Middle frontal gyrus (tissue), 1 donor: Measurements from ENCODE around the gene KAZN.

ENCODE experiments used
- DNase-seq: peaks from one replicate; pipeline ENCODE4 v3.0.0-alpha.2; 2015; ENCODE audit warnings: low spot score; ENCODE audit errors: extremely low spot score

KAZN gene

DNA sequence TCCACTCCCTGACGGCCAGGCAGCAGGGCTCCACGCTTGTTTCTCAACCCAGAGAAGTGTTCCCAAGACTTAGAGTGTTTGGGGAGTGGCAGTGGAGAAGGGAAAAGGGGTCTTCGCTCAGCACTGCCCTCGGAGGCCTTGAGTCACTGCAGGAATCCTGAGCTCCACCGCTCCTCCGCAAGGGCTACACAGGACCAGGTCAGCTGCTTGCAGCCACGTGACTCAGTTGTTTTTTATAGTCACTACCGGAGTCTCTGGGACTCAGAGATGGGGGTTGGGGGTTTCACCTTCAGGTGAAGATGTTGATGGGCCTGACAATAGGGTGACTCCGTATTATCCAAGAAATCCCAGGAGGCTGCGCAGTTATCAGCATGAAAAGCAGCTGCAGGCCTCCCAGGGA is 478.9 kb downstream of the KAZN start:
- no peak for DNase-seq

DNA sequence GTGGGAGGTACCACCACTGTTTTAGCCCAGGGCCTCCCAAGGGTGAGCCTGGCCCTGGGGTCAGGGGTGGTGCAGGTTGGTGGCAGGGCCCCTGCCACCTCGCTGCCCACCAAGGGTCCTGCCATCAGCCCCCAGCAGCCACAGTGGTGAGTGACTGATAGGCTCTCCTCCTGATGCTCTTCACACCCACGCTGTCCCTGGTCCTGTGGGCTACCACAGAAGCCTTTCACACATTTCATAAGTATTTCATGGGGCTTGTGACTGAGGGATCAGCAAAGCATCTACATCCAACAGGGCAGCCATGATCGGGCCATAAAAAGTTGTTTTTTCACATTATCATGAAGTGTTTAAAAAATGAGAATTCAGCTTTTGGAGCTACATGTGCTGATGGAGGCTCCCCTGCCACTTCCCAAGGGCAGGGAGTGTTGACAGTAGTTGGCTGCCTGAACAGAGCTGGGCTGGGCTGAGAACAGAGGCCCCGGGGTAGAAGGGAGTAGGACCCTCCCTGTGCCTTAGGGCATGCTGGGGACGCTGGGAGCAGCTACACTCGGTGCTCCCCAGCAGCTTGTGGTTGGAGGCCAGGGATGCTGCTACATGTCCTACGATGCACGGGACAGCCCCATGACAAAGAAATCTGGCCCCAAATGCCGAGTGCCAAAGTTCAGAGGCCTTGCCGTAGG is 482.0 kb downstream of the KAZN start:
- no peak for DNase-seq

DNA sequence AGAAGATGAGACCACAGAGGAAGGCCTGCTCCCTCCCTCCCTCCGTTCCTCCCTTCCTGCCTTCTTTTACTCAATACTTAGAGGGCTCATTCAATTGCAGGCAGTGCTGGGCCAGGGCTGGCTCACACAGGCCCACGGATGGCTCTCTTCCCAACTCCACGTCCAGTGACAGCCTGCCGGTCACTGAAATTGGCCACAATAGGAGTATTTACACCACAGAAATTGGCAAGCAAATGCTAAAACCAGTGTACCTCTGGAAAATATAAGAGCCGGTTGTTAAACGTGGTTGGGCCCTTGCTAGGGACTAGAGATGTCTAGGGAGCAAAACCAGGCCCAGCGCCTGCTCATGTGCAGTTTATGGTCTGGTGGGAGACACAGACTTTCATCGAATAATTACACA is 482.6 kb downstream of the KAZN start:
- DNase-seq = no peak

DNA sequence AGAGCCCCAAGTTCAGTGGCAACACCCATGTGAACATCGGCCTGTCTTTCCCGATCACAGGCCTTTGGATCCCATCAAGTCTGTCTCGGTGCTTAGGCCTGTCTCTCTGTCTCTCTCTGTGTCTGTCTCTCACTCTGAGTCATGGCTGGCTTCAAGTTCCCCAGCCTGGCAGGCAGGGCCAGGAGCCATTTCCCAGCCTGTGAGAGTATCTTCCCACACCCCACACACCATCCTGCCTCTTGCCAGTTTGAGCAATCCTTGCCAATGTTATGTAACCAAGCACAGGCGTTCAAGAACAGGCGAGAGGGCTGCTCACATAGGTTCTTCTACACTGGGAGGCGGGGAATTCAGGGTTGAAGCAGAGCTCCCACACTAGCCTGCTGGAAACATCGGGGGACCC is 485.1 kb downstream of the KAZN start:
- no peak for DNase-seq

DNA sequence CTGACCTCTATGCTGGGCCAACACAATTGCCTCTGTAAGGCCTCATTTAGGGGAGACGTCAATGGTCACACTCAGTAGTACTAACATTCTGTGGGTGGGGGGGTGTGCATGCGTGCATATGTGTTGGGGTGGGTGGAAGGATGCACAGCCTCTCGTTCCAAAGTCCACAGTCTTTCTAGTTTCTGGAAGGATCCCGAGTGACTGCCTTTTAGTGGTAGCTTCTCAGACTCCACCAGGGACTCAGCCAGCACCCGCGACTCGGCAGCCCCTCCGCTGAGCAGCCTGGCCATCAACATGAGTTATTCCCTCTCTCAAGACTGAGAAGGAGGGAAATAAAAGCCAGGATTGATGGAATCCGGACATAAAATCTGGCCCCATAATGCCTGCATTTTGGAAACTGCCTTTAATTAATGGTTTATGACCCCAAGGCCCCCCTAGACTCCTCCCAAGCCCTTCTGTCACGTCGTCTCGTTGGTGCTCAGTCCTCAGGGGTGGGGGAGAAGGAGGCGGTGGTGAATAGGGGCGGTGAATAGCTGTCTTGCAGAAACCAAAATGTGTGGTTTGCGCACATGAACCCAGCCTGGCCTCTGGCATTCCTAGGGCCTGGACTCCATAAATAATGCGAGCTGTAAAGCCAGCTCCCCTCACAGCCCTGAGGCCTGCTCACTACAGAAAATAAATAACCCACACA is 489.9 kb downstream of the KAZN start:
- no peak for DNase-seq

DNA sequence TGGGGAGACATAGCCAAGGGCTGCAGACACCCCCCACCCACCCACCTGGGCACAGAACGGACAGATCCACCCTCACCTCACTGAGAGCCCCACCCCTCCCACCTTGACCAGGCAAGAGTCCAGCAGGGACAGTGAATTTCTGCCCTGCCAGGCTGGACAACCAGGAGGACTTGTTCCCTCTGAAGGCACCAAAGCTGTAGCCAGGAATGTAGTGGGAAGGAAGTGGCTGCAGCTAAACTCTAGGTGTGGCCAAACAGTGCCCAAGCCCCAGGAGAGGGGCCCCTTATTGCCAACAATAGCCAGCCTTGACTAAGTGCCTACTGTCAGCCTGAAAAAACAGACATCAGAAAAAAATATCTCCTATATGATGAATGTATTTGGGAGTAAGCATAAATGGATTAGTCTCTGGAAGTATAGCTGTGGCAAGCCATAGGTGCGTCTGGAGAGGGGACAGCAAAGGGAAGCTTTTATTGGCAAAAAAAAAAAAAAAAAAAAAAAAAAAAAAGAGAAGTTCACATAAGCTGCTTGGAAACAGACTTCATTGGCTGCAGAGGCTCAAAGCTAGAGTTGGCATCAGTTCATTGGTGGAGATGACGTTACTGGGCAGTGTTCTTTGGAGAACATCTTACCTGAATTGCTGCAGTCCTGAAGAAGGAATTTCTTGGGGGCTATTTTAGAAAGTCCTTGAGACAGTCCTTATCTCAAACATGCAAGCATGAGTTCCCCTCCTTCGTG is 490.9 kb downstream of the KAZN start:
- no peak for DNase-seq

DNA sequence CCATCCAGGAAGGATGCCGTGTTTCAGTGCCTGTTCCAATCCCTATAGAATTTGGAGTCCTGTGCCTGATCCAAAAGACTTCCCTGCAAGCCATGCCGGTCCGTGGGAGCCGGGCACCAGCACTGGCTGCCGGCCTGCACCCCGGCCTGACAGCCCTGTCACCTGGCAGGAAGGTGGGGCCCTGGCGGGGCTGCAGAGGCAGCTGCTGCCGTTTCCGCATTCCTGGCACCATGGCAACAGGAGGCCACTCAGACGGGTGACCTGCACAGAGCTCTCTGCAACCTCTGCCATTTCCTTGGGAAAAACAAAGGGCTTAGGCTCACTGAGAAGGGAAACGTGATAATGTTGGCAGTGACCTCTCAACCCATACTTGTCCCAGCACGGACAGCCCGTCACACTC is 491.9 kb downstream of the KAZN start:
- no peak for DNase-seq

DNA sequence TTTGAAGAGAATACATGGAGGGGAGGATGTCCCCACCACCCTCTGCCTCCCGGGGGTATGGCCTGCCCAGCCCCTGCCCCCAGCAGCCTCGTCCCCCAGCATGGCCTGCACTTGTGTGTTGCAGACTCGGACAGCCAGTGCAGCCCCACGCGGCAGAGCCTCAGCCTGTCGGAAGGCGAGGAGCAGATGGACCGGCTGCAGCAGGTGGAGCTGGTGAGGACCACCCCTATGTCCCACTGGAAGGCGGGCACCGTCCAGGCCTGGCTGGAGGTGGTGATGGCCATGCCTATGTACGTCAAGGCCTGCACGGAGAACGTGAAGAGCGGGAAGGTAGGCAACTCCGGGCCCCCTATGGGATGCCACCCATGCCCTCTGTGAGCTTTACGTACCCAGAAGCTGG is 495.6 kb downstream of the KAZN start:
- DNase-seq = no peak

DNA sequence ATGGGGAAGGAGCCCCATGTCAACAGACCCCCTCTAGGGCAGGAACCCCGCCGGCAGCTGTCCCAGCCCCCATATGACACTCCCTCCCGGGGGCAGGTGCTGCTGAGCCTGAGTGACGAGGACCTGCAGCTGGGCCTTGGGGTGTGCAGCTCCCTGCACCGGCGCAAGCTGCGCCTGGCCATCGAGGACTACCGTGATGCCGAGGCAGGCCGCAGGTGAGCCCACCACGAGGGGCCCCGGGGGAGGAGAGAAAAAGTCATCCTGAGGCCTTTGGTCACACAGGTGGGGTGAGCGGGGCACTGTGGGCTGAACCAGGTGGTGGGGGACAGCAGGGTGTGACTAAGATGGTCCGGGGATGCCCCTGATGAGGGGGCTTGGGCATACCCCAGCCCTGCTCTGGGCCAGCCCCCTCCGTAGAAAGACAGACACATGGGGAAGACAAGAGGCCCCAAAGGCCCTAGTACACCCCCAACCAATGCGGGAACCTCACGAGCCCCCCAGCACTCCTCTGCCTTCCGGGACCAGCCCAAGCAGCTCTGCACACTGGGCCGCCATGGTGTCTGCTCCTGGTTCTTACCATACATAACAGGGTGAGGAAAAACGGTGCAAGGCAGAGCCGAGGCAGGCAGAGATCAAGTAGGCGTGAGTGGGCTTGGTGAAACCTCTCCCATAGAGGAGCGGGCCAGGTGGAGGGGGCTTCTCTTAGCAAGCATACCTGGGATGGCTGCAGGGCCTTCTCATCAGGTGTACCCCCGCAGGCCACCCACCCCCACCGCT is 496.4 kb downstream of the KAZN start:
- DNase-seq = no peak

DNA sequence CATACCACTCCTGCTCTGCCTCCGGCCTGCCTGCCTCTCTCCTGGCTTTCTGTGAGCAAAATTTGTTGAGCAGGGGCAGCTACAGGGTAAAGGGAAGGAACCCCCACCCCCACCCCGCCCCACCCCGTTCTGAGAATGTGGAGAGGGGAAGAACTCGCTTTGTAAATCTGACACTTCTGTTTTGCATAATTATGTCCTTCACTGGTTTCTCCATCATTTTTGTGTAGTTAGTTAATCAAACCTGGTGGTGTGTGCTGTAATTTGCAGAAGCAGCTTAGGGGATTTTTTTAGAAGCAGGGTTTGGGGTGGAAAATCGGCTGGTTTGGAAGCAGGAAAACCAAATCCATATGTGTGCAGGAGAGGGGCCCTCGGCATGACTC is 497.0 kb downstream of the KAZN start:
- DNase-seq = no peak

DNA sequence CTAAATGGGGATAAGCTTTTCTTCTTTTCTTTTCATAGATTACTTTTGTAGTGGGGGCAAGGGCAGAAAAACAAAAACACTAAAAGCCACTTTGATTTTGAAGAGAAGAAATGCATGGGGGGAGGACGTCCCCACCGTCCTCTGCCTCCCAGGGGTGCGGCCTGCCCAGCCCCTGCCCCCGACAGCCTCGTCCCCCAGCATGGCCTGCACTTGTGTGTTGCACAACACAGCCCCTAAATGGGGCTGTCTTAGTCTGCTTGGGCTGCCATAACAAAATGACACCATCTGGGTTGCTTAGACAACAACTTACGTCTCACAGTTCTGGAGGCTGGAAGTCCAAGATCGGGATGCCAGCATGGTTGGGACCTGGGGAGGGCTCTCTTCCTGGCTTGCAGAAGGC is 497.8 kb downstream of the KAZN start:
- DNase-seq = no peak

DNA sequence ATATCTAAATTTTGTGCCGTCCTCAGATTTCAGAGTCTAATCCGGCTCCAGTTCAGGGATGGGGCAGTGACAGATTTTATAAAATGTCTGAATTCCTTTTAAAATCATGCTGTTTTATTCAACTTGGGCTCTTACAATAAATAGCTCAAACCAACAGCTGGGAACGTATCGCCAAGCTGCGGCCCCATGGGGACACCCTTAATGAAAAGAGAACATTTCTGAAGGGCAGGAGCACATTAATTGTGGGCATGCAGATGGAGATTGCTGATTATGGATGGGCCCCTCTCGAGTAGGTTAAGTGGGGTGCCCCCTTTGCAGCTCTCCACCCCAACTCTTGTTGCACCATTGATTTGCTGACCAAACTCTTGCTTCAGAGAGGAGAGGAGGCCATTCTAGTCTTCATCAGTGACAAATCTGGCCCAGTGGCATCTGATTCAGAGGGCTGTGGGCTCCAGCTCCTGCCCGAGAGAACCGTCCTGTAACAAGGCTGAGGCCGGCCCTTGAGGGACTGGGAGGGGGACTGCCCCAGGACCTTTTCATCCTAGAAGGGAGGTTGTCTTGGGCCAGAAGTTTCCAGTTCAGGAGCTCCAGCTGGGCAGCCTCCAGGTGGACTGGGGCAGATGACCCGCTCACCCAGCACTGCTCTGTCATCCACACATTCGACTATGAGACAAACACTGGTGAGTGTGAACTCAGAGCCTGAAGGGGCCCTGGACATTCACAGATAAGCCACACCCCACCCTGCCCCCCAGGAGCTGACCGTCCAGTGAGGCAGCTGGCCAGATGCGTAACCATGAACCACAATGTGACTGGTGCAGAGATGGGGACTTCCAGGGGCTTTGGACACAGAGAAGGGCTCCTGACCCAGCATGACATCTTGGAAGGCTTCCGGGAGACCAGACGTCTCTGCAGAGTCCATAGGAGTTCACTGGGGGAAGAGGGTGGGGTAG is 500.0 kb downstream of the KAZN start:
- DNase-seq = no peak

DNA sequence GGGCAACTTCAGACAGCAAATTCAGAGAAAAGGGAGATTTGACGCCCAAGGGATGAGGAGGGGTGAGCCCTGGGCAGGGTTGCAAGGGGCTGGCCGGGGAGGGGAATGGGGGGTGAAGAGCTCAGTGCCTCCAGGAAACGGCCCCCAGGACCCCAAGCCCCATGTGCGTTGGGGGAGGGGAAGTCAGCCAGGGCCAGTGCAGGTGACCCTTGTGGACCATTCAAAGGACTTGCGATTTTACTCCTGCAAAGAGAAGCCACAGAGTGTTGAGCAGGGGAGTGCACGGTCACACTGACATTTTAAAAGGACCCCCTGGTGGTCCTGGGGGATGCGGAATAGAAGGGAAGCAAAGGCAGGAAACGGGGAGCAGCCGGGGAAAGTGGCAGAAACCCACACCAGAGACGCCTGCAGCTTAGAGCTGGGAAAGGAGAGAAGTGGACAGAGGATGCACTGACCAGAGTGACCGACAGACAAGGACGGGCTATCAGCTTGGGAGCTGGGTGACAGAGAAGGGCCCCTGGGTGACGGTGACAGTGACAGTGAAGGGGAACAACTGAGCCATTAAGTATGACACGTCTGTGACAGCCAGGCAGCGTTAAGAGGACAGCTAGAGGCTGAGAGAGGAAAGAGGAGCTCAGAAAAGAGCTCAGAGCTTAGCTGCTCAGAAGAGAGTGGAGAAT is 501.1 kb downstream of the KAZN start:
- DNase-seq = no peak

DNA sequence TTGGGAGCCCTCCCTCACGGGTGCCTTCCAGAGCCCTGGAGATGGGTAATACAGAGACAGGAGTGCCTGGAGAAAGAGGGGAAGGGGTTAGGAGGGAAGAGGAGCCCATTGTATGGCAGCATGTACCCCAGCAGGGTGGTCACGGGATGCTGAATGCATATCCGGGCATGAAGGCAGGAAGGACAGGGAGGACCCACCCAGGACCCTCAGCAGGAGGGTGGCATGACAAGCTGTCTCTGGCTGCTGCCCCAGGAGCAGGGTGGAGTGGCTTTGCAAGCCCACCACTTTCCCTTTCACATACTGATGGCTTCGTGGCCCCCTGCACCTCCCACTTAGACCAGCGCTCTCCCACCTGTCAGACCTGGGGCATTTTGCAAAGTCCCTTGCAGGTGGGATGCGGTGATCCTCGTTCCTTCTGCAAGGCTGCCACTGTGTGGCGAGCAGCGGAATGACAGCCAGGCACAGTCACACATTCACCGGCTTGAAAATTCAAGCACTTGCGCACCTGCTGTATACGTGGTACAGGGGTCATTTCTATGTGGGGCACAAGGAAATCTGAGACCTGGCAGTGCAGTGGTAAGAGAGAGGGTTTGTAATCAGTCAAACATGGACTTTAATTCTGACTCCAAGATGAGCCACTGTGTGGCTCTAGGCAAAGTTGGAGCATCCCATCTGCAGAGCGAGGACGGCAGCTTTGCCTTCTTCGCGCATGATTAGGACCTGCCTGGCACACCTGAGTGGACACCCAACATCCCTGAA is 501.8 kb downstream of the KAZN start:
- no peak for DNase-seq

DNA sequence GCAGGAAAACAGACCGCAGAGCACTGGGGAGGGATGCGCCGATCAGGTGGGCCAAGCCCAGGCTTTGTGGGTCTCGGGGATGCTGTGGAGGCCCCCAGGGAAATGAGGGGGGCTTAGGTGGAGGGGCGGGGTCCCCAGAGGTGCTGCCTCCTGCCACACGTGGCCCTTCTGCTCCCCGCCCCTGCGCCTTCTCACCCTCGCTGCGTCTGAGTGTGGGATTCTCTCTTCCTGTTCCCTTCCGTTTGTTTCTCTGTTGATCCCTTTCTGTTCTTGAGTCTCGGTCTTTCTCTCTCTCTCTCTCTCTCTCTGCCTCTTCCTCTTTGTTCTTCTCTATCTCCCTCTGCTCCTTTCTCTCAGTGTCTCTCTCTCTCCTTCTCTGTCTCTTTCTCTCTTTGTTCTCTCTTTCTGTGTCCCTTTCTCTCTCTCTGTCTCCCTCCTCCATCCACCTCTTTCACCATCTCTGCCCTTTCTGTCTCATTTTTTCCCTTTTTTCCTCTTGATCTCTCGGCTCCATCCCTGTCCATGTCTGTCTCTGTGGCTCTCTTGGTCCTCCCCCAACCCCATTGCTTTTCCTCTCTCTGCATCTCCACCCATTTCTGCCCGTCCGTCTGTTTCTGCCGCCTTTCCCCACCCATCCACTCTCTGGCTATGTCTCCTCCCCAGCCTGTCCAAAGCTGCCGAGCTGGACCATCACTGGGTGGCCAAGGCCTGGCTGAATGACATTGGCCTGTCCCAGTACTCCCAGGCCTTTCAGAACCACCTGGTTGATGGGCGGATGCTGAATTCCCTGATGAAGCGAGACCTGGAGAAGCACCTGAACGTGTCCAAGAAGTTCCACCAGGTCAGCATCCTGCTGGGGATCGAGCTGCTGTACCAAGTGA is 502.6 kb downstream of the KAZN start:
- DNase-seq = no peak

DNA sequence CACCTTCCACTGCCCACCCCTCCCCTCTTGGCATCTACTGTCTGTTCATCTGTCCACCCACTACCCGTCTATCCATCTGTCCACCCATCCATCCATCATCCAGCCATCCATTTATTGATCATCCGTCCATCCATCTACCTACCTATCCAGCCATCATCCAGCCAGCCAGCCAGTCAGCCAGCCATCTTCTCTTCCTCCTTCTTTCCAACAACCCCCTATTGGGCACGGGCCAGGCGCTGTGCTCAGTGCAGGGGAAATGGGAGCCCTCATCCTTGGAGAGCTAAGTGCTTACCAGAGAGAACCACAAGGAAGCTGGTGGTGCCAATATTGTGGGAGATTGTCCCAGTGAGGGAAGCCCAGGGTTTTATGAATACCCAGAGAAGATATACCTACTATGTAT is 503.3 kb downstream of the KAZN start:
- DNase-seq = no peak

DNA sequence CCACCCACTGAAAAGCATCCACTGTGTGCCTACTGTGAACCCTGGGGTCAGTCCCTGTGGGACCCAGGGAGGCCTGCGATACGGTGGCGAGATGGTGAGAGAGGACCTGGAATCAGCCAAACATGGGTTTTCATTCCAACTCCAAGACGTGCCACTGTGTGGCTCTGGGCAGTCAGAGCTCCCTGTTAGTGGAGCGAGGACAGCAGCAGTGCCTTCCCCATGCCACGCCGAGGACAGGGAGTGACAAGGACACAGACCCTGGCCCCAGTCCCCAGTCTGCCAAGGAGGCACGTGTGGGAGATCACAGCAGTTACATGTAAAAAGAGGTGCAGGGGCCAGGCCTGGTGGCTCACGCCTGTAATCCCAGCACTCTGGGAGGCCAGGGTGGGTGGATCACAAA is 504.2 kb downstream of the KAZN start:
- no peak for DNase-seq

DNA sequence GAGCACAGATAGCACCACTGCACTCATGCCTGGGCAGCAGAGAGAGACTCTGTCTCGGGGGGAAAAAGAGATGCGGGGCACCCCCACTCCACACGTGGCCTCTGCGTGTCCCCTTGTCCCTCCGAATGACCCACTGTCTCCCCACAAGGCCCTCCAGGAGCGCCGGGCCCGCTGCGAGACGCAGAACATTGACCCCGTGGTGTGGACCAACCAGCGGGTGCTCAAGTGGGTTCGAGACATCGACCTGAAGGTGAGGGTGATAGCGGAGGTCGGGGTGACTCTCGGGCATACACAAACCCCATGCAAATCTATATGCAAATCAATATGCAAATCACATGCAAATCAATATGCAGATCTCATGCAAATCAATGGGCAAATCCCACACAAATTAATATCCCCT is 504.7 kb downstream of the KAZN start:
- DNase-seq = no peak

DNA sequence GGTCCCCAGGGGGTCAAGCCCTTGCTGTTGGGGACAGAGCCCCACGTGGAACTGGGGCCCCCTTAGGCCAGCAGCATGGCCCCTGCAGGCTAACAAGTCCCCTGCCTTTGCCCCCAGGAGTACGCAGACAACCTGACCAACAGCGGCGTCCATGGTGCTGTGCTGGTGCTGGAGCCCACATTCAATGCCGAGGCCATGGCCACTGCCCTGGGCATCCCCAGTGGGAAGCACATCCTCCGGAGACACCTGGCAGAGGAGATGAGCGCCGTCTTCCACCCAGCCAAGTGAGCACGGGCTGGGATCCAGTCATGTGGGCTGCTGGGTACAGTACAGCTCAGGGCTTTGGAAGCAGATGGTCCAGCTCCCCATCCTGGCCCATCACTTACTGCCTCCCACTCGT is 505.4 kb downstream of the KAZN start:
- DNase-seq = no peak
